GM10248 (cell line): Measurements from ENCODE around the gene MARCHF9.

Experiments
- CTCF ChIA-PET: fragments of 300-600 bp; sonication (Branson Sonifier 250); formaldehyde crosslinking; extraction: SDS; loops from one replicate; lab custom pipeline; 2021; ENCODE audit warnings: antibody characterized with exemption; lab: Yijun Ruan, JAX
- POLR2A ChIA-PET: fragments of 350-650 bp; sonication (Branson Sonifier 250); formaldehyde crosslinking; extraction: SDS; loops from one replicate; lab custom pipeline; 2020; ENCODE audit warnings: antibody characterized with exemption; lab: Yijun Ruan, JAX
- DNase-seq: peaks from one replicate; pipeline ENCODE4 v3.0.0; 2012; ENCODE audit errors: extremely low spot score
- TF ChIP-seq, protein P1 (sequence below): IDR thresholded peaks from 2 replicates; pipeline ENCODE4 v1.5.1; 2012; ENCODE audit warnings: mild to moderate bottlenecking, low read depth; ENCODE audit errors: extremely low read depth, missing control alignments, control extremely low read depth

MARCHF9 gene

GRCh38 chr12:57741844-57742738 is 12.8 kb upstream of the MARCHF9 start:
- ChIA-PET POLR2A (no interaction called here), CTCF (interaction anchor here (1.1 to 2.9 kb wide), 12 partner anchors 8 to 283 kb away, joined by 3 to 19 read pairs (median 6); partner anchors contain the start of gene OS9)

GRCh38 chr12:57743769-57744168 is 11.1 kb upstream of the MARCHF9 start:
- CTCF ChIA-PET: interaction anchor here (1.4 to 3.2 kb wide), 4 partner anchors 13 to 160 kb away, joined by 5 to 14 read pairs (median 8); partner anchors contain the start of gene B4GALNT1
- POLR2A ChIA-PET: no interaction called here
- TF ChIP-seq, protein P1, sequence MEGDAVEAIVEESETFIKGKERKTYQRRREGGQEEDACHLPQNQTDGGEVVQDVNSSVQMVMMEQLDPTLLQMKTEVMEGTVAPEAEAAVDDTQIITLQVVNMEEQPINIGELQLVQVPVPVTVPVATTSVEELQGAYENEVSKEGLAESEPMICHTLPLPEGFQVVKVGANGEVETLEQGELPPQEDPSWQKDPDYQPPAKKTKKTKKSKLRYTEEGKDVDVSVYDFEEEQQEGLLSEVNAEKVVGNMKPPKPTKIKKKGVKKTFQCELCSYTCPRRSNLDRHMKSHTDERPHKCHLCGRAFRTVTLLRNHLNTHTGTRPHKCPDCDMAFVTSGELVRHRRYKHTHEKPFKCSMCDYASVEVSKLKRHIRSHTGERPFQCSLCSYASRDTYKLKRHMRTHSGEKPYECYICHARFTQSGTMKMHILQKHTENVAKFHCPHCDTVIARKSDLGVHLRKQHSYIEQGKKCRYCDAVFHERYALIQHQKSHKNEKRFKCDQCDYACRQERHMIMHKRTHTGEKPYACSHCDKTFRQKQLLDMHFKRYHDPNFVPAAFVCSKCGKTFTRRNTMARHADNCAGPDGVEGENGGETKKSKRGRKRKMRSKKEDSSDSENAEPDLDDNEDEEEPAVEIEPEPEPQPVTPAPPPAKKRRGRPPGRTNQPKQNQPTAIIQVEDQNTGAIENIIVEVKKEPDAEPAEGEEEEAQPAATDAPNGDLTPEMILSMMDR: no peak
- no peak for DNase-seq

More at GRCh38 chr12:57741844-57742738, 12.8 kb upstream of the MARCHF9 start:
- peak; percentile 79 for DNase-seq
- TF ChIP-seq, protein P1: peak; percentile 66

DNA sequence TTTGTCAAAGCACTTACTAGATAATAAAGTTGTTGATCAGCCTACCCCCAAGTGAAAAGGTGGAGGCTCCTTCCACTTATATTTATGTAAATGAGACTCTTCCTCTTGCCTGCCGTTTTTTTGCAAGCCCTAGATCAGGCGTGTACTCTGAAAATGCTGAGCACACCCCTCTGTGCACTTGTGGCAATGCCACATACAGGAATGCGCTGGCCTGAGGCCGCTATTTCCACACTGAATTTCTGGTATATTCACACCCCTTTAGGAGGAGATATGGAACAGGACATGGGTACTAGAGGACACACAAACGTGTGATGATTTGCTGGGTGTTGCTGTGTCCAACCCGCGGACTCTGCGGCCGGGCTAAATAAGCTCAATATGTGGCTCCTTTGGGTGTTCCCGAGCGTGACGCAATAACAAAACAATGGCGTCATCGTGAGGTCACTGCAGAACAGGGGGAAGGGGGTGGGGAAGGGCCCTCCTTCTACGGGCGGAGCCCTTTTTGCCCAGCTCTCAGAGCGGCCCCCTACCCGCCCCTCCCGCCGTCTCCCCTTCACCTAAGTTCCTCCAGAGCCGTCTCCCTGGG is 10.6 kb upstream of the MARCHF9 start:
- DNase-seq: peak; percentile 73
- ChIA-PET CTCF (interaction anchor here (1.1 to 3.2 kb wide), 6 partner anchors 9 to 160 kb away, joined by 3 to 14 read pairs (median 6); partner anchors contain the start of gene B4GALNT1), POLR2A (interaction anchor here (0.6 to 1.2 kb wide), 4 partner anchors 26 to 516 kb away, joined by 3 to 5 read pairs (median 4); partner anchors contain the start of genes EEF1AKMT3 and METTL1)
- TF ChIP-seq, protein P1: no peak

DNA sequence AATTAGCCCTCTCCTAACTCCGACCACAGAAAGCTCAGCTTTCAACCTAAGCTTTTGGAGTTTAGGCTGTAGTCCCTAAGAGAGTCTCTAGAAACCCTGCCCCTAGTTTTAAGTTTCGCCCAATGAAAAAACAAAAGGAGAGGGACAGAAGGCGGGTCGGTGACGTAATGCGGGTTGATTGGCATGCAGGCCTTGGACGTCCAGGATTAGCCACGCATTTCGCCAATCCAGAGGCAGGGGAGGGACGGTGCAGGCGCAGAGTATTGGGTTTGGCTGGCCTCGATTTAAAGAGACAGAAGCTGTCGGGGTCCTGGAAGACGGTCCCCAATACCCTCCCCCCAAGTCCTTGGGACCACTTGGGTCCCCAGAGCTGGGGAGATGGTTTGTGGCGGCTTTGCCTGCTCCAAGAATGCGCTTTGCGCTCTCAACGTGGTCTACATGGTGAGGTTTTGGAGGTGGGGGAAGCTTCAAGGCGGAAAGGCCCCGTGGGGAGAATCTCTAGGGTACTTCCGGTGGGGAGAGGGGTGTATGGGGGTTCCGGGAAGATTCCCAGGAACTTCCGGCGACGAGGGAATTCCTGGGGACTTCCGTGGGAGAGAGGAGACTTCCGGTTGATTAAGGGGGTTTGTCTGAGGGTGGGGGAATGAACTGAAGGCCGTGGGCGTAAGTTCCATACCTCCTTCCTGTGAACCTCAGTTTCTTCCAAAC is 10.0 kb upstream of the MARCHF9 start, which contains the start of gene TSPAN31:
Gene TSPAN31 (plus strand): TSS at position 263 of the 708 bp plus-strand sequence. CDS start 116 bp downstream, at position 379.
- TF ChIP-seq, protein P1: no peak
- ChIA-PET POLR2A (interaction anchor here (0.6 to 1.2 kb wide), 5 partner anchors 25 to 517 kb away, joined by 3 to 5 read pairs (median 3); partner anchors contain the start of genes EEF1AKMT3 and METTL1), CTCF (interaction anchor here (1.1 to 3.2 kb wide), 6 partner anchors 9 to 161 kb away, joined by 3 to 14 read pairs (median 6); partner anchors contain the start of gene B4GALNT1)
- DNase-seq: peak; percentile 92

- CTCF ChIA-PET: interaction anchor here (1.3 to 3.2 kb wide), 4 partner anchors 9 to 162 kb away, joined by 3 to 14 read pairs (median 8); no protein-coding TSS in a partner anchor
- TF ChIP-seq, protein P1: no peak
- POLR2A ChIA-PET: interaction anchor here (0.6 to 1.2 kb wide), 2 partner anchors 27 to 226 kb away, joined by 3 to 4 read pairs; partner anchors contain the start of genes EEF1AKMT3 and METTL1
- no peak for DNase-seq
Observed at GRCh38 chr12:57745485-57745881, 9.4 kb upstream of the MARCHF9 start.
